Gastroesophageal sphincter (tissue), 4 donors: ENCODE data around the gene VEPH1. TPM values are rescaled to one million over a fixed set of nuclear protein-coding genes. Genes with fewer than 3 reads are reported as not detected.

Source experiments
- ATAC-seq: fragments of 150-250 bp; one replicate; pipeline ENCODE4 v1.9.1; 2016; ENCODE audit warnings: mild to moderate bottlenecking, moderate library complexity
- H3K27ac ChIP-seq, 4 donors: fragments of 200-600 bp; sonication (generic) in 3 of 4; 1 replicate in 3 of 4; 2 replicates in 1 of 4; pipeline ENCODE4 v1.5.1; 2016 to 2019
- H3K27me3 ChIP-seq: fragments of 200-600 bp; sonication (generic); one replicate; pipeline ENCODE4 v1.5.1; 2019
- H3K36me3 ChIP-seq, 2 donors: fragments of 200-600 bp; sonication (generic); one replicate each; pipeline ENCODE4 v1.5.1; 2019; ENCODE audit warnings: control low read depth in 1 of 2
- H3K4me1 ChIP-seq, 3 donors: fragments of 200-600 bp; sonication (generic); 1 replicate in 2 of 3; 2 replicates in 1 of 3; pipeline ENCODE4 v1.5.1; 2016 to 2019; ENCODE audit warnings: control low read depth in 2 of 3
- H3K4me3 ChIP-seq, 2 donors: fragments of 200-600 bp; sonication (generic); one replicate each; pipeline ENCODE4 v1.5.1; 2019; ENCODE audit warnings: mild to moderate bottlenecking in 1 of 2, moderate library complexity in 1 of 2
- H3K9me3 ChIP-seq, 3 donors: fragments of 200-600 bp; sonication (generic); one replicate each; pipeline ENCODE4 v1.5.1; 2017 to 2019; ENCODE audit warnings: control low read depth in 2 of 3
- EP300 ChIP-seq: sonication (generic); formaldehyde crosslinking; IDR thresholded peaks from one replicate; pipeline ENCODE4 v1.6.1; 2017; ENCODE audit warnings: antibody characterized with exemption, mild to moderate bottlenecking
- POLR2A ChIP-seq, 2 donors: fragments of 450-650 bp; IDR thresholded peaks; one replicate each; pipeline ENCODE4 v1.6.1; 2017; ENCODE audit warnings: antibody characterized with exemption in 2 of 2, mild to moderate bottlenecking in 2 of 2, moderate library complexity in 1 of 2
- POLR2AphosphoS5 ChIP-seq: sonication (generic); formaldehyde crosslinking; IDR thresholded peaks from one replicate; pipeline ENCODE4 v1.6.1; 2017; ENCODE audit warnings: antibody characterized with exemption
- WGBS, 2 donors: methylation state at CpG; one replicate each; pipeline ENCODE4 v1.1.5; 2018; ENCODE audit warnings: low coverage in 1 of 2; 5-methylcytosine and 5-hydroxymethylcytosine counted together
- total RNA-seq, 4 donors: library from RNA; depleted of rRNA; stranded (reverse); fragments of >200 nt; gene quantifications; one replicate each; pipeline ENCODE4 v1.1.0, GENCODE V29; 2016
- TF ChIP-seq, protein P1 (sequence below), 4 experiments: fragments of 200-600 bp in 2 of 4; fragments of 450-650 bp in 2 of 4; sonication (generic) in 1 of 4; IDR thresholded peaks; one replicate each; pipeline ENCODE4 v1.5.1; 2017 to 2019; ENCODE audit warnings: antibody characterized with exemption in 4 of 4, mild to moderate bottlenecking in 2 of 4, moderate library complexity in 2 of 4

The VEPH1 gene
- total RNA-seq, 4 donors from 2014 or later = 0.62 to 2.3 (median 1.7) TPM

- no peaks in the 10 kb centered on the region for H3K9me3 ChIP-seq
- no peak overlapping the region for H3K4me3 ChIP-seq
- TF ChIP-seq POLR2A (IDR thresholded peaks at IDR 0.05) (no peak), EP300 (no peak), POLR2AphosphoS5 (no peak)
- TF ChIP-seq, protein P1, sequence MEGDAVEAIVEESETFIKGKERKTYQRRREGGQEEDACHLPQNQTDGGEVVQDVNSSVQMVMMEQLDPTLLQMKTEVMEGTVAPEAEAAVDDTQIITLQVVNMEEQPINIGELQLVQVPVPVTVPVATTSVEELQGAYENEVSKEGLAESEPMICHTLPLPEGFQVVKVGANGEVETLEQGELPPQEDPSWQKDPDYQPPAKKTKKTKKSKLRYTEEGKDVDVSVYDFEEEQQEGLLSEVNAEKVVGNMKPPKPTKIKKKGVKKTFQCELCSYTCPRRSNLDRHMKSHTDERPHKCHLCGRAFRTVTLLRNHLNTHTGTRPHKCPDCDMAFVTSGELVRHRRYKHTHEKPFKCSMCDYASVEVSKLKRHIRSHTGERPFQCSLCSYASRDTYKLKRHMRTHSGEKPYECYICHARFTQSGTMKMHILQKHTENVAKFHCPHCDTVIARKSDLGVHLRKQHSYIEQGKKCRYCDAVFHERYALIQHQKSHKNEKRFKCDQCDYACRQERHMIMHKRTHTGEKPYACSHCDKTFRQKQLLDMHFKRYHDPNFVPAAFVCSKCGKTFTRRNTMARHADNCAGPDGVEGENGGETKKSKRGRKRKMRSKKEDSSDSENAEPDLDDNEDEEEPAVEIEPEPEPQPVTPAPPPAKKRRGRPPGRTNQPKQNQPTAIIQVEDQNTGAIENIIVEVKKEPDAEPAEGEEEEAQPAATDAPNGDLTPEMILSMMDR (IDR thresholded peaks at IDR 0.05) = no peak
- H3K4me1 ChIP-seq = peaks cover 0 to 7% (median 0%) of the 10 kb centered on the region in 3 donors
- no peak overlapping the region for H3K27ac ChIP-seq
- WGBS, 2 donors = 53 to 58% methylated on average over 2 of the region's 2 CpGs
- no peaks in the 10 kb centered on the region for H3K36me3 ChIP-seq
- H3K27me3 ChIP-seq = no peaks in the 10 kb centered on the region
- no peak for ATAC-seq
These were observed 119.2 kb downstream of the VEPH1 start for GRCh38 chr3:157384031-157384430.

DNA sequence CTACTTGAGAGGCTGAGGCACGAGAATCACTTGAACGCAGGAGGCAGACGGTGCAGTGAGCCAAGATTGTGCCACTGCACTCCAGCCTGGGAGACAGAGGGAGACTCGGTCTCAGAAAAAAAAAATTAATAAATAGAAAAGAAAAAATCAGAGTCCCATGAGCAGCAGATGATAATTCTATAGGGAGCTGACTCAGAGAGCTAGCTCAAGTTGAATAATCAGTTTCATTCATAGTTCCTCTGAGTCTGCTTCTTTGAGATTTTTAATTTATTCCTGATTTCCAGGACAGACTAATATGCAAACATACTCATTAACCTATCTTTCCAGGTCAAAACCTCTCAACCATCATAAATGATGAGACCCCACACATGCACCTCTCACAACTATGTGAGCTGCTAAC is 121.6 kb downstream of the VEPH1 start:
- WGBS, 2 donors = 82 to 98% methylated on average over 4 of the region's 4 CpGs
- Histone ChIP-seq H3K4me1 (peaks cover 0 to 7% (median 0%) of the 10 kb centered on the region in 3 donors), H3K9me3 (no peaks in the 10 kb centered on the region), H3K27ac (no peak overlapping the region), H3K27me3 (no peaks in the 10 kb centered on the region), H3K36me3 (no peaks in the 10 kb centered on the region), H3K4me3 (no peak overlapping the region)
- TF ChIP-seq POLR2AphosphoS5 (no peak), POLR2A (IDR thresholded peaks at IDR 0.05) (no peak), EP300 (no peak)
- TF ChIP-seq, protein P1 (IDR thresholded peaks at IDR 0.05) = no peak
- no peak for ATAC-seq

DNA sequence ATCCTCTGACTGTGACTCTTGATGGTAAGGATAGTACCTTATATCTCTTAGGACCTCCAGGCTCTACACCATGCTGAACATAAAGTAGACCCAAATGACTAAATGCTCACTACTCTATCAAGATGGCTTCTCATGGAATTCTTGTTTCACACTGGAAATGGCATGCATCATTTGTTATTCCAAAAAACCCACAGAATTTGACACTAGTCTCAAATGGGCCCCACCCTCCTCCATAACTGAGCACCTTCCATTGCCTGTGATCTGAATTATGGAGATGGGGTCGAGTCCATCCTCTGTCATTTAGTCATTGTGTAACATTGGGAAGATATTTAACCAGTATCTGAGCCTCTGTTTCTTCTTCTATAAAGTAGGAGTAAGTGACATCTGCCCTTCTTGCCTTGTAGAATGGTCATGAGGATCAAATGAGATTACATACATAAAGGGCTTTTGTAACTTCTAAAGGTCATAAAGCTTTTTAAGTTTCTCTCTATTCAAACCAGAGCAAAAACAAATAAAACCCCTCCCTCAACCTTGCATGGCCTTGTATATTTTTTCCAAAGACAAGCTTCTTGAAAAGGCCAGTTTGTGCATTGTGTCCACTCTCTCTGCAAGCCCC is 123.6 kb downstream of the VEPH1 start:
- WGBS, 2 donors = 100% methylated on average over 1 of the region's 1 CpG; no CpG with 5 or more reads in 1 of the 2 donors
- H3K4me3 ChIP-seq = no peak overlapping the region
- H3K4me1 ChIP-seq = peaks cover 0 to 2% (median 0%) of the 10 kb centered on the region in 3 donors
- no peak overlapping the region for H3K27ac ChIP-seq
- H3K27me3 ChIP-seq = no peaks in the 10 kb centered on the region
- H3K36me3 ChIP-seq = no peaks in the 10 kb centered on the region
- H3K9me3 ChIP-seq = no peaks in the 10 kb centered on the region
- ATAC-seq = no peak
- TF ChIP-seq, protein P1 (IDR thresholded peaks at IDR 0.05) = no peak
- TF ChIP-seq EP300 = no peak
- TF ChIP-seq POLR2A (IDR thresholded peaks at IDR 0.05) = no peak
- TF ChIP-seq POLR2AphosphoS5 = no peak

GRCh38 chr3:157376603-157377300 is 126.5 kb downstream of the VEPH1 start:
- Histone ChIP-seq H3K4me3 (no peak overlapping the region), H3K4me1 (no peaks in the 10 kb centered on the region), H3K27me3 (no peaks in the 10 kb centered on the region), H3K36me3 (no peaks in the 10 kb centered on the region), H3K27ac (no peak overlapping the region), H3K9me3 (no peaks in the 10 kb centered on the region)
- ATAC-seq = no peak
- TF ChIP-seq POLR2A (IDR thresholded peaks at IDR 0.05) = no peak
- TF ChIP-seq, protein P1 (IDR thresholded peaks at IDR 0.05) = no peak
- no peak for TF ChIP-seq EP300
- TF ChIP-seq POLR2AphosphoS5 = no peak
- WGBS, 2 donors = 75 to 85% methylated on average over 3 to 5 of the region's 5 CpGs
